ENCODE measurements around the gene CELF1.
"Not testable (repeated sequence)": the region's sequence is repeated elsewhere in the genome, so short reads cannot be mapped to it uniquely, and the experiment has no call there.

The CELF1 gene

DNA sequence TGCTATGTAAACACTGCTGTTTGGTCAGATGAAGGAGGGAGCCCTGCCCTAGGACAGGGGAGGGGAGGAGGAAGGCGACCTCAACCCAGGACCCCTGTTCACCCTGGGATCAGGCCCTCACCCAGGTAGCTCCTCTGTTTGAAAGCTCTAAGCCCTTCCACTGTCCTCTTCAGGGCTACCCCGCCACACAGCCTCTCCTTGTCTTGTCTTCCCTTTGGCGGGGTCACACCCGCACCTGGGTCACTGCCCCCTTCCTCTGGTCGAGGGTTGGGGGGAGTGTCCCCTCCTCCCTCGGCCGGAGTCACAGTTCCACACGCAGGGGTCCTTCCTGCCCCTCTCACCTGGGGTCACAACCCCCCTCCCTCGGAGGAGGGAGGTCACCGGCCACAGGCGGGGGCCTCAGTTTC lies 12.0 kb upstream of the CELF1 start:
- DNase-seq (ENCODE audit: extremely low read depth, low read depth) = no peak
- TF ChIP-seq, protein P1, sequence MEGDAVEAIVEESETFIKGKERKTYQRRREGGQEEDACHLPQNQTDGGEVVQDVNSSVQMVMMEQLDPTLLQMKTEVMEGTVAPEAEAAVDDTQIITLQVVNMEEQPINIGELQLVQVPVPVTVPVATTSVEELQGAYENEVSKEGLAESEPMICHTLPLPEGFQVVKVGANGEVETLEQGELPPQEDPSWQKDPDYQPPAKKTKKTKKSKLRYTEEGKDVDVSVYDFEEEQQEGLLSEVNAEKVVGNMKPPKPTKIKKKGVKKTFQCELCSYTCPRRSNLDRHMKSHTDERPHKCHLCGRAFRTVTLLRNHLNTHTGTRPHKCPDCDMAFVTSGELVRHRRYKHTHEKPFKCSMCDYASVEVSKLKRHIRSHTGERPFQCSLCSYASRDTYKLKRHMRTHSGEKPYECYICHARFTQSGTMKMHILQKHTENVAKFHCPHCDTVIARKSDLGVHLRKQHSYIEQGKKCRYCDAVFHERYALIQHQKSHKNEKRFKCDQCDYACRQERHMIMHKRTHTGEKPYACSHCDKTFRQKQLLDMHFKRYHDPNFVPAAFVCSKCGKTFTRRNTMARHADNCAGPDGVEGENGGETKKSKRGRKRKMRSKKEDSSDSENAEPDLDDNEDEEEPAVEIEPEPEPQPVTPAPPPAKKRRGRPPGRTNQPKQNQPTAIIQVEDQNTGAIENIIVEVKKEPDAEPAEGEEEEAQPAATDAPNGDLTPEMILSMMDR (IDR thresholded peaks at IDR 0.05; ENCODE audit: low read depth, low read length) = no peak

DNA sequence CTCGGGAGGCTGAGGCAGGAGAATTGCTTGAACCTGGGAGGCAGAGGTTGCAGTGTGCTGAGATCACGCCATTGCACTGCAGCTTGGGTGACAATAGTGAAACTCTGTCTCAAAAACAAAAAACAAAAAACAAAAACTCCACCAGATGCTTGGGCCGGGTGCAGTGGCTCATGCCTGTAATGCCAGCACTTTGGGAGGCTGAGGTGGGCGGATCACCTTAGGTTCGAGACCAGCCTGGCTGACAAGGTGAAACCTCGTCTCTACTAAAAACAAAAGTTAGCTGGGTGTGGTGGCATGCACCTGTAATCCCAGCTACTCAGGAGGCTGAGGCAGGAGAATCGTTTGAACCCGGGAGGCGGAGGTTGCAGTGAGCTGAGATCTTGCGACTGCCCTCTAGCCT lies 11.4 kb upstream of the CELF1 start:
- not testable (repeated sequence) for DNase-seq (ENCODE audit: extremely low read depth, low read depth)

DNA sequence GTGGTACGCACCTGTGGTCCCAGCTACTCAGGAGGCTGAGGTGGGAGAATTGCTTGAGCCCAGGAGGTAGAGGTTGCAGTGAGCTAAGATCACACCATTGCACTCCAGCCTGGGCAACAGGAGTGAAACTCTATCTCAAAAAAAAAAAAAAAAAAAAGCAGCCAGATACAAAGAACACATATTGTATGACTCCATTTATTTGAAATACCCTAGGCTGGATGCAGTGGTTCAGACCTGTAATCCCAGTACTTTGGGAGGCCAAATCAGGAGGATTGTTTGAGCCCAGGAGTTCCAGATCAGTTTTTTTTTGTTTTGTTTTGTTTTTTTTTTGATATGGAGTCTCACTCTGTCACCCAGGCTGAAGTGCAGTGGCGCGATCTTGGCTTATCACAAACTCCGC lies 9.5 kb upstream of the CELF1 start:
- DNase-seq (ENCODE audit: extremely low read depth, low read depth) = not testable (repeated sequence)

DNA sequence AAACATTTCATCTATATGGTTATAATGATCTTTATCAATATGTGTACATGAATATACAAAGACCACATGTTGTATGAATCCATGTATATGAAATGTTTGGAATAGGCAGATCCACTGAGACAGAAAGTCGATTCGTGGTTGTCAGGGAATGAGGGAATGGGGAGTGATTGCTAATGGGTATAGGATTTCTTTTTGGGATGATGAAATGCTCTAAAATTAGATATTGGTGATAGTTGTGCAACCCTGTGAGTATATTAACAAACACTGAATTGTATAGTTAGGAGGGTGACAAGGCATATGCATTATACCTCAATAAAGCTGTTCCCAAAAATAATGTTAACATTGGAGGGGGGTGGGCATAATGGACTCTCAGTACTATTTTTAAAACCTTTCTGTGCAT lies 7.5 kb upstream of the CELF1 start:
- TF ChIP-seq, protein P1 (IDR thresholded peaks at IDR 0.05; ENCODE audit: low read depth, low read length) = no peak
- no peak for DNase-seq (ENCODE audit: extremely low read depth, low read depth)

DNA sequence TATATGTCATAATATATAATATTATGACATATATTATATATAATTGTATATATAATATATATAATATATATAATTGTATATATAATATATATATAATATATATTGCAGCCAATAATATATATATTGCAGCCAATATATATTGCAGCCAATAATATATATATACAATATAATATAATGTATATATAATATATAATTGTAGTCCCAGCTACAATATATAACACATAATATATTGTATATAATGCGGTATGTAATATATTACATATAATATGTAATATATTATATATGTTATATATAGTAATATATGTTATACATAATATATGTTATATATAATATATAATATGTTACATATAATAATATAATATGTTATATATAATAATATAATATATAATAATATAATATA lies 5.8 kb upstream of the CELF1 start:
- DNase-seq (ENCODE audit: extremely low read depth, low read depth) = no peak
- TF ChIP-seq, protein P1 (IDR thresholded peaks at IDR 0.05; ENCODE audit: low read depth, low read length) = no peak

DNA sequence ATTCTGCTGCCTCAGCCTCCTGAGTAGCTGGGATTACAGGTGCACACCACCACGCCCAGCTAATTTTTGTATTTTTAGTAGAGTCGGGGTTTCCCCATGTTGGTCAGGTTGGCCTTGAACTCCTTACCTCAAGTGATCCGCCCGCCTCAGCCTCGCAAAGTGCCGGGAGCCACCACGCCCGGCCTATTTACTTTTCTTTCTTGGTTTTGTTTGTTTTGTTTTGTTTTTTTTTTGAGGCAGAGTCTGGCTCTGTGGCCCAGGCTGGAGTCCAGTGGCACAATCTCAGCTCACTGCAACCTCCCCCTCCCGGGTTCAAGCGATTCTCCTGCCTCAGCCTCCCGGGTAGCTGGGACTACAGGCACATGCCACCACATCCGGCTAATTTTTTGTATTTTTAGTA lies 4.1 kb upstream of the CELF1 start:
- not testable (repeated sequence) for DNase-seq (ENCODE audit: extremely low read depth, low read depth)

DNA sequence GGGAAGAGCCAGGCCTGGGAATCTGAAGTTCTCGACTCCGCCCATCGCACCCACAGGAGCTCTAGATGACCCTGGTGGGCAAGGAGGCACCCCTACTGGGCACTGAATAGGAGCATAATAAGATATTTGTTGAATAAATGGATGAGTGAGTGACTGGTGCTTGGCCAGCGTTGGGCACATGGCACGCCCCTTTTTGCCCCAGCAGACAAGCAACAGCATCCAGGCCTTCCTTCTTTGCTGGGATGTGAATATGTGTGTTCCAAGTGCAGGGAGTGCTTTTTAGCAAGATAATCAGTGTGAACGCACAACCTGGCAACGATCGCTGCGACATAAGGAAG lies 443 bp upstream of the CELF1 start:
- DNase-seq (ENCODE audit: extremely low read depth, low read depth) = no peak
- TF ChIP-seq, protein P1 (IDR thresholded peaks at IDR 0.05; ENCODE audit: low read depth, low read length) = no peak

DNA sequence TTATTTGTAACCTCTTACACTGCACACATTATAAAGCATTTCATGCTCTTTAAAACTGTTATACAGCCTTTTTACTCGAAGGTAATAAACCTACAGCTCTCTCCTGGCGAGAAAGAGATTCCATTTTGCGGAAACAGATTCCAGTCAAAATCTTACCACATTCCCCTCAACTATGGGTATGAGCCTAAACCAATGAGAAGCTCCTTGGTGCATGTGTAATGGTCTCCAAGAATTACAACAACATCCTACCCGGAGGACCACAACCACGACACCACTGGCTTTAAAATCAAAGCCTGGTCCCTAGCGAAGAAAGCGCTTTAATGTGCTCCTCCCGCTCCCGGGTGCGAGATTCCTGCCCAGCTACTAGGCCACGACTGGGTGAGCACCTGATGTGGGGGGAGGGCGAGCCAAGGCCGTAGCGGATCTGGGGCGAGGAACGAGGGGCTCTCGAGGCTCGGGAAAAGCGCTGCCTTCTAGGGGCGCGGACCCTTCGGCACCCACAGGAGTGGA lies 821 bp downstream of the CELF1 start:
- no peak for DNase-seq (ENCODE audit: extremely low read depth, low read depth)

DNA sequence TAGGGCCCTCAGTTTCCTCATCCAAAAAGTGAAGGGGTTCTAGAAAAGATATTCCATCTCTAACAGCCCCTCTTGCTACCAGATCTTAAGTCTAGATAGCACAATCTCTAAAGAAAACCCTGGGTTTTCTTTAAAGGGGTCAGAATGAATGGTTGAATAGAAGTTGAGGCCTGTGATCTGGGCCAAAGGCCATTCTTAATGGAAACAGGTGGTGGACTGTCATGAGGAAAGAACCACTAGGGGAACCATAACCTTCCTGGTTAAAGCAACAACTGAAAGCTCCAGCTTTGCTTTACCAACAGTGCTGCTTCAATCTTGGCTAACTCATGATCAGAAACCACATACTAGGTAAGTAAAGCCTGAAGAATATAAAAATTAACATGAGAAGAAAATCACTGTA lies 1.8 kb downstream of the CELF1 start:
- DNase-seq (ENCODE audit: extremely low read depth, low read depth) = no peak

More for the DNA sequence above, 821 bp downstream of the CELF1 start:
- TF ChIP-seq, protein P1 (IDR thresholded peaks at IDR 0.05; ENCODE audit: low read depth, low read length) = no peak

More for the DNA sequence above, 1.8 kb downstream of the CELF1 start:
- TF ChIP-seq, protein P1 (IDR thresholded peaks at IDR 0.05; ENCODE audit: low read depth, low read length) = peak; percentile 33
